Limb (tissue), 2 donors: ENCODE results near the gene CTXND2.
"Not testable (repeated sequence)": the region's sequence is repeated elsewhere in the genome, so short reads cannot be mapped to it uniquely, and the experiment has no call there.

Experiments used
- DNase-seq, 2 donors: peaks; one replicate each; pipeline ENCODE4 v3.0.0-alpha.2; 2016; ENCODE audit errors: extremely low spot score in 2 of 2

CTXND2 gene

GRCh38 chr1:150890033-150890416 lies 3.1 kb downstream of the CTXND2 start:
- DNase-seq, result no peak

- no peak for DNase-seq
These were observed 6.5 kb downstream of the CTXND2 start for GRCh38 chr1:150893336-150893913.

DNA sequence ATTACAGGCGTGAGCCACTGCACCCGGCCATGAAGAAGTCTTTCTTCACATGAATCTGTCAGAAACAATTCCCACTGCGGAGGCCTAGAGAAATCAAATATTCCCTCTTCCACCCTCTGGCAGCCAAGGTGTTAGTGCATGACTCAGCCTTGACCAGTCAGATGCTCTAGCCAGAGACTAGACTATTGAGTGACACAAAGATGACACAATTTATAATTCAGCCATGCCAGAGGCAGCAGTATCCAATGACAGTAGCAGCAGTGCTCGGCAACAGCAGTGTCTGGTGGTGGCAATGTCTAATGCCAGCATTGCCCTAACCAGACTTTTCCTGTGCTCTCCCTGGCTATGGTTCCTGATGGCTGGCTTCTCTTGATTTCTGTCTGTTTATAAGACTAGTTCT lies 8.7 kb downstream of the CTXND2 start:
- no peak for DNase-seq

- not testable (repeated sequence) for DNase-seq
These were observed 12.9 kb downstream of the CTXND2 start for GRCh38 chr1:150899795-150900194.

DNA sequence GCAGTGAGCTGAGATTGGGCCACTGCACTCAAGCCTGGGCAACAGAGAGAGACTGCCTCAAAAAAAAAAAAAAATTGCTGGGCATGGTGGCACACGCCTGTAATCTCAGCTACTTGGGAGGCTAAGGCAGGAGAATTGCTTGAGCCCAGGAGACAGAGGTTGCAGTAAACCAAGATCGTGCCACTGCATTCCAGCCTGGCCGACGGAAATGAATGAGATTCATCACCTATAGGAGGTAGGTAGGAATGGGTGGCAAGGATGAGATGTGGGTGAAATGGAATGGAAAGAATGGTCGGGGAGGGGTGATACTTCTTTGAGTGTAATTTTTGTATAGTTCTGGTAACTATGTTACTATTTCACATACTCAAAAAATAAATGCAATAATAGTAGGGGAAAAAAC lies 15.4 kb downstream of the CTXND2 start:
- DNase-seq, result no peak

GRCh38 chr1:150902751-150903150 lies 15.8 kb downstream of the CTXND2 start:
- no peak for DNase-seq

- no peak for DNase-seq
These were observed 18.4 kb downstream of the CTXND2 start for GRCh38 chr1:150905301-150905700.

DNA sequence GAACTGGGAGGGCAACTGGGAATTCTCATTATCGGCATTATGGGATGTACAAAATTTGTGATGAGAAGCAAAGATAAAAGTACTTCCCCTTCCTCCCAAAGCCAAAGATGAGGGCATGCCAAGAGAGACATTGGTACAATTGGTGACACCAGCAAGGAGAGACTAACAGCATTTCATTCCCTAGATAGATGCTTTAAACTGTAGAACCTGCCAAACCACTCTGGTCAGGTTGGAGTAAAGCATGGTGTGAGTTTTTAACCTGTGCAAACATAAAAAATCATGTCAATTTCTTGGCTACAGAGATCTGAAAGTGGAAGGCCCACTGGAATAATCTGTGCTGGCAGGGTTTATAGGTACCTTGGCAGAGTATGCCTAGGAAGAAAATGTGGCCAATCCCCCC lies 19.4 kb downstream of the CTXND2 start:
- DNase-seq, result no peak

DNA sequence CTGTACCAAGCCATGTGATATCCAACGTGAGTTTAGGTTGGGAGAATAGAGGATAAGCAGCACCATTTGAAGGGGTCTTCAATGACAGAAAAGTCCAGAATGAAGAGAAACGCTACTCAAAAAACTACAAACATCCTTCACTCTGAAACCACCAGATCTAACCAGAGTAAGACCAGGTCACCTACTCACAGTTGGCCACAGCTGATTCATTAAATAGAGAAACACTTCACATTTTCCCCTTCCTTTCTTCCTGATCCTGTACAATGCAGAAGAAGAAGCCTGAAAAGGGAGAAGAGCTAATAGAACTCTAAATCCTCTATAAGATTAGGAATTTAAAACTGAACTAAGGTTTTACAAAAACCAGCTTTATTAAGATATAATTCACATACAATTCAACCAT lies 19.9 kb downstream of the CTXND2 start:
- DNase-seq, result no peak

GRCh38 chr1:150909585-150910180 lies 22.7 kb downstream of the CTXND2 start:
- DNase-seq, result no peak

- no peak for DNase-seq
These were observed 25.7 kb downstream of the CTXND2 start for GRCh38 chr1:150912623-150913022.

- no peak for DNase-seq
These were observed 30.5 kb downstream of the CTXND2 start for GRCh38 chr1:150917387-150917786.

DNA sequence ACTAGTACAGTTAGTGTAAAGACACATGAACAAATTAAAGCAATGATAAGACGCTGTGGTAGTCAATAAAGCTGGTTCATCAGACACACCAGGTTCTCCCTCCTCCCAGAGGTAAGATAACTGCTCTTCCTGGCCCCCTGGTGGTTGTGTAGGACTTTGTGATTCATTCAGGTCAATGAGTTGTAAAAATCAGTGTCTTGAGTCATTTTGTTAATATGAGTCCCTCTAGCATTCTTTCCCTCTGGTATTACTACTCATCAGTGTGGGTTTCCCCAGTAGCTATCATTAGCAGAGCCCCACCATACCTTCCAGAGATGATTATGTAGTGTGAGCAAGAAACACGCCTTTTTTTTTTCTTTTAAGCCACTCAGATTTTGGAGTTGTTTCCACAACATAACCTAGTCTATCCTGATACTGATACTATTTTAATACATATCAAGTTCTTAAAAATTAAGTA lies 35.6 kb downstream of the CTXND2 start:
- DNase-seq, result peak; percentile 51 to 55

DNA sequence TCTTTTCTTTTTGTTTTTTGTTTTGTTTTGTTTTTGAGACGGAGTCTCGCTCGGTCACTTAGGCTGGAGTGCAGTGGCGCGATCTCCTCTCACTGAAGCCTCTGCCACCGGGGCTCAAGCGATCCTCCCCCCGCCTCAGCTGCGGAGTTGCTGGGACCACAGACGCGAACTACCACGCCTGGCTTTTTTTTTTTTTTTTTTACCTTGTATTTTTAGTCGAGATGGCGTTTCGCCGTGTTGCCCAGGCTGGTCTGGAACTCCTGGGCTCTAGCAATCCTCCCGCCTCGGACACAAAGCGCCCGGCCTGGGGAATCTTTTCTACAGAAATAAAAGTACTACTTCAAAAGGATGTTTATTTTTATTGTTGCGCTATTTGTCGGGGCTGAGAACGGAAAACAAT lies 38.1 kb downstream of the CTXND2 start:
- no peak for DNase-seq

GRCh38 chr1:150926097-150926741 lies 39.3 kb downstream of the CTXND2 start, which contains the start of gene SETDB1:
TSS of gene SETDB1 (plus strand) at chr1:150926363. CDS start at chr1:150927715, 1,352 bp downstream.
- peak; percentile 95 to 98 for DNase-seq

DNA sequence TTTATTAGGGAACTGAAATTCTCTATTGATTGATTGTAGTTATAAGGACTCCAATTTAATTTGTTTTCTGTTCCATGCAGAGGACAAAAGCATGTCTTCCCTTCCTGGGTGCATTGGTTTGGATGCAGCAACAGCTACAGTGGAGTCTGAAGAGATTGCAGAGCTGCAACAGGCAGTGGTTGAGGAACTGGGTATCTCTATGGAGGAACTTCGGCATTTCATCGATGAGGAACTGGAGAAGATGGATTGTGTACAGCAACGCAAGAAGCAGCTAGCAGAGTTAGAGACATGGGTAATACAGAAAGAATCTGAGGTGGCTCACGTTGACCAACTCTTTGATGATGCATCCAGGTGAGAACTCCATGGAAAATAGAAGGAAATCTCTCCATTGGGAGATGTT lies 40.7 kb downstream of the CTXND2 start:
- no peak for DNase-seq

GRCh38 chr1:150928286-150928685 lies 41.4 kb downstream of the CTXND2 start:
- no peak for DNase-seq

GRCh38 chr1:150928775-150929174 lies 41.8 kb downstream of the CTXND2 start:
- not testable (repeated sequence) for DNase-seq

DNA sequence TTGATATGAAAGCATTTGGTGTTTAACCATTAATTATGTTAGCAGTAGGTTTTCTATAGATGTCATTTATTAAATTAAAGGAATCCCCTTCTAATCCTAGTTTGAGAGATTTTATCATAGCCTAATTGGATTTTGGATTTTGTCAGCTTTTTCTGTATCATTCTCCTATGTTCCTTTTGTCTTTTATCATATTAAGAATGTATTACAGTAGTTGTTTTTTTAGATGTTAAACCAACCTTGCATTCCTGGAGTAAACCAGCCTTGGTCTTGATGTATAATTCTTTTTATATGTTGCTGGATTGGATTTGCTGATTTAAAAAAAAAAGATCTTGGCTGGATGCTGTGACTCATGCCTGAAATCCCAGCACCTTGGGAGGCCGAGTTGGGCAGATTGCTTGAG lies 44.8 kb downstream of the CTXND2 start:
- DNase-seq, result no peak

GRCh38 chr1:150944856-150945255 lies 57.9 kb downstream of the CTXND2 start:
- DNase-seq, result no peak

DNA sequence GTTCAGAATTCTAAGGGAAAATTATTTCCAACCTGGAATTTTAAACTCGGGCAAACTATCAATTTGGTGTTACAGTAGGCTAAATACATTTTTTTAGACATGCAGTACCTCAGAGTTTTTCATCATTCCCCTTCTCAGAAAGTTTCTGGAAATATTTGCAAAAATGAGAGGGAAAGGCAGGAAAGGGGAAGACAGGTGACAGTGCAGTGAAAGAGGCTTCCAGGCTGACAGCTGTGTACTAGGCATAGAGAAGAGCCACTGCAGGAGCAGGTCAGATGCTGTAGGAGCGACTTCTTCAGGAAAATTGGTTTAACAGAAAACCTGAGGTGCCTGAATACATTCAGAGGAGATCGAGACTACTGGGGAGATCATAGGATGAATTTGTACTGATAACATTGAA lies 67.8 kb downstream of the CTXND2 start:
- no peak for DNase-seq

- DNase-seq, result no peak
These were observed 68.3 kb downstream of the CTXND2 start for GRCh38 chr1:150955280-150955679.

DNA sequence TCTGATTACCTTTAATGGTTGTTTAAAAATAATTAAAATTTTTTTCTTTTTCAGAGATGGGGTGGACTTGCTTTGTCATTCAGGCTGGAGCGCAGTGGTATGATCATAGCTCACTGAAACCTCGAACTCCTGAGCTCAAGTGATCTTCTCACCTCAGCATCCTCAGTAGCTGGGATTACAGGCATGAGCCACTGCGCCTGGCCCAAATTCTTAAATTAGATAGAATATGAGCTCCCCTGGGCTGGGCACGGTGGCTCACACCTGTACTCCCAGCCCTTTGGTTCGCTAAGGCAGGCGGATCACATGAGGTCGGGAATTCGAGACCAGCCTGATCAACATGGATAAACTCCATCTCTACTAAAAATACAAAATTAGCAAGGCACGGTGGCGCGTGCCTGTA lies 70.7 kb downstream of the CTXND2 start:
- no peak for DNase-seq
